Suprapubic skin (tissue), 4 donors: Measurements from ENCODE around the gene SYNPO2.

ENCODE experiments used
- POLR2A ChIP-seq, 2 donors: fragments of 450-650 bp; IDR thresholded peaks; one replicate each; pipeline ENCODE4 v1.6.1; 2017; ENCODE audit warnings: antibody characterized with exemption in 2 of 2, mild to moderate bottlenecking in 2 of 2, moderate library complexity in 2 of 2
- POLR2AphosphoS5 ChIP-seq, 3 donors: sonication (generic); formaldehyde crosslinking; IDR thresholded peaks; one replicate each; pipeline ENCODE4 v1.6.1; 2017; ENCODE audit warnings: antibody characterized with exemption in 3 of 3
- TF ChIP-seq, protein P1 (sequence below), 2 donors: fragments of 200-600 bp in 1 of 2; fragments of 450-650 bp in 1 of 2; sonication (generic) in 1 of 2; IDR thresholded peaks; one replicate each; pipeline ENCODE4 v1.5.1; 2016 to 2019; ENCODE audit warnings: antibody characterized with exemption in 2 of 2, mild to moderate bottlenecking in 1 of 2, moderate library complexity in 1 of 2

- TF ChIP-seq, protein P1, sequence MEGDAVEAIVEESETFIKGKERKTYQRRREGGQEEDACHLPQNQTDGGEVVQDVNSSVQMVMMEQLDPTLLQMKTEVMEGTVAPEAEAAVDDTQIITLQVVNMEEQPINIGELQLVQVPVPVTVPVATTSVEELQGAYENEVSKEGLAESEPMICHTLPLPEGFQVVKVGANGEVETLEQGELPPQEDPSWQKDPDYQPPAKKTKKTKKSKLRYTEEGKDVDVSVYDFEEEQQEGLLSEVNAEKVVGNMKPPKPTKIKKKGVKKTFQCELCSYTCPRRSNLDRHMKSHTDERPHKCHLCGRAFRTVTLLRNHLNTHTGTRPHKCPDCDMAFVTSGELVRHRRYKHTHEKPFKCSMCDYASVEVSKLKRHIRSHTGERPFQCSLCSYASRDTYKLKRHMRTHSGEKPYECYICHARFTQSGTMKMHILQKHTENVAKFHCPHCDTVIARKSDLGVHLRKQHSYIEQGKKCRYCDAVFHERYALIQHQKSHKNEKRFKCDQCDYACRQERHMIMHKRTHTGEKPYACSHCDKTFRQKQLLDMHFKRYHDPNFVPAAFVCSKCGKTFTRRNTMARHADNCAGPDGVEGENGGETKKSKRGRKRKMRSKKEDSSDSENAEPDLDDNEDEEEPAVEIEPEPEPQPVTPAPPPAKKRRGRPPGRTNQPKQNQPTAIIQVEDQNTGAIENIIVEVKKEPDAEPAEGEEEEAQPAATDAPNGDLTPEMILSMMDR (IDR thresholded peaks at IDR 0.05): no peak
- no peak for TF ChIP-seq POLR2A (IDR thresholded peaks at IDR 0.05)
- no peak for TF ChIP-seq POLR2AphosphoS5 (IDR thresholded peaks at IDR 0.05)
These were observed 35.2 kb downstream of the SYNPO2 start for GRCh38 chr4:118923891-118924290.
